Measurements from ENCODE around the gene RNF103.

GRCh38 chr2:86646865-86647264 lies 23.2 kb upstream of the RNF103 start:
- TF ChIP-seq ZNF33B (CRISPR knock-in tag; IDR thresholded peaks at IDR 0.05) (no peak), ASH2L (IDR thresholded peaks at IDR 0.05; ENCODE audit: insufficient read length, low read depth, low read length) (no peak), CENPX (CRISPR knock-in tag; IDR thresholded peaks at IDR 0.05) (no peak), ATRX (CRISPR knock-in tag; IDR thresholded peaks at IDR 0.05; ENCODE audit: borderline replicate concordance) (no peak), CREB1 (IDR thresholded peaks at IDR 0.05) (no peak), CREB1 (CRISPR knock-in tag; IDR thresholded peaks at IDR 0.05) (no peak), CTCF (CRISPR knock-in tag; IDR thresholded peaks at IDR 0.05) (no peak), CBFB (CRISPR knock-in tag; IDR thresholded peaks at IDR 0.05) (no peak), HOXA5 (CRISPR knock-in tag; IDR thresholded peaks at IDR 0.05) (no peak)

Data from HepG2 (cell line).